Muscle of arm (tissue), 12 donors: ENCODE results near the gene CFAP100. TPM values are rescaled to one million over a fixed set of nuclear protein-coding genes. Genes with fewer than 3 reads are reported as not detected.

Experiments
- DNase-seq: peaks from one replicate; pipeline ENCODE4 v3.0.0-alpha.2; 2013
- polyA plus RNA-seq, 12 donors: library from polyadenylated mRNA; unstranded; fragments of 120-200 nt; gene quantifications; one replicate each; pipeline ENCODE4 v1.2.1, GENCODE V29; 2013; ENCODE audit not compliant: insufficient read length in 12 of 12

CFAP100 gene
- polyA plus RNA-seq, 12 donors, result 0.12 to 1.1 (median 0.93) TPM; not detected in 6

DNA sequence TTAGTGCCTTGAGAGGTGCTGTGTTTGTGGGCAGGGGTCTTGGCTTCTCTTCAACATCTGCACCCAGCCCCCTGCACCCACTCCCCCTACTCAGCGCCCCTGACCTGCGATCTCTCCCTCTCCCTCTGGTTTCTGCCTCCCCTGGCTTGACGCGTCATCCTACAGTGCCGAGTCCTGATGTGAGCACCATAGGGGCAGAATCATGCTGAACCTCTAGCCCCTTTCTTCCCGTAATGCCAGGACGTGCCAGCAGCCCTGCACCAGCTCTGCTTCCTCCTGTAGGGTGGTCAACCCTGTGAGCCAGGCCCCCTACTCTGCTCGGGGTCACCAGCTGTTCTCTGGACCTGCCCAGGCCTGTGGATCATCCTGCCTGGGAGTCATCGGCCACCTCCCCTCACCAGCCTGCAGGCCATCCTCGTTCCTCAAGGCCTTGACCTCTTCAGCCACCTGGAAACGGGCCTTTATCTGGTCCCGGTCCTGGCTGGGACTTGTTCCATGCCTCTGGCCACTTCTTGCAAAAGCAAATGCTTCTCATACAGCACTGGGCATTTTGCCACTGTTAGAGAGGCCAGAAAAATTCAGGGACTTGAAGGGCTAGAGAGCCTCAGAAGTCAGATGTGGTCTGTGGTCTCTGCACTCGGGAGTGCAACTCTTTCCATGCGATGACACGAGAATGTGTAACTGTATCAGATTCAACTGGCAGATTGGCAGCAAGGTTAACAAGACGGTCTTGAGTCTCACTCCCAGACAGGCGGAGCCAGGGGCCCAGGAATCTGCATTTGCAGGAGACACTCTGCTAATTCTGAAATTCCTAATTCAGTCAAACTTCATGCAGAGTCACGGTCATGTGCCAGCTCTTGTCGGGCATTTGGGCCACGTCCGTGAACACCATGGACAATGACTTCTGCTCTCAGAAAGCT is 20.8 kb upstream of the CFAP100 start:
- DNase-seq, result no peak

DNA sequence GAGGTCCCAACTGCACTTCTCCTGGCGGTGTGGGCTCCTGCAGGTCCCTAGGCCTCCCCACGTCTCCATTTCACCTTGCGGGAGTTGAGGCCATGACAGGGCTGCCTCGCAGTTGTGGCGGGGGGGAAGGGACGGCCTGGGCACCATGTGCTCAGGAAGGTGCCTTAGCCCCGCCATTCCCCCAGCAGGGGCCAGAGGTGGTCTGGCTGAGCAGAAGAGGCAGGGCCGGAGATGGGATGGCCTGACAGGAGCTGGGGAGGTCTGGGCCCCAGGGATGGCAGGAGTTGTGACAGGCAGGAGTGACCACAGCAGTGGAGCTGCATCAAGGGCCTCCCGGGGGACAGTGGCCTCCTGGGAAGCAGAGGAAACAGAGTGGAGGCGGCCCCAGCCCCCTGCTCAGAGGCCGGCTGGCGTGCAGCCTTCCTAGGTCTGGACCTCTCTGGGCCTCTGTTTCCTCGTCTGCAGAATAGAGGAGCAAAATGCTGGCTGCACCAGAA is 18.8 kb upstream of the CFAP100 start:
- DNase-seq, result no peak

DNA sequence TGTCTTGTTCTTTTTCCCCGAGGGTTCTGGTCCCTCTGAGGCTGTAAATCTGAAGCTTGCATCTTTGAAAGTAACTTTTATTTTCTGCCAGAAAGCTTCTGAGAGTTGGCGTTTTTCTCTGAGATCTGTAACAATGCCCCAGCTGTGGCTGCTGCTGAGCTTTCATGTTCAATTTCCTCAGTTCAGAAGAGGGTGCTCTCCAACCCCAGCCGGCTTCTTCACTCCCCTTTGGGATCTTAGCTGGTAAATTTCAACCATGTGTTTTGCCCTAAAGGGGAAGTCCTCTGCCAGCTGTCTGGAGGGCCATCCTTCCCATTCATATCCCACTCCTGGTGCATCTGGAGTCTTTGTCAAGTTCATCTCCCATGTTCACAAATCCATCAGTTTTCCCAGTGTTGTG is 18.3 kb upstream of the CFAP100 start:
- no peak for DNase-seq

DNA sequence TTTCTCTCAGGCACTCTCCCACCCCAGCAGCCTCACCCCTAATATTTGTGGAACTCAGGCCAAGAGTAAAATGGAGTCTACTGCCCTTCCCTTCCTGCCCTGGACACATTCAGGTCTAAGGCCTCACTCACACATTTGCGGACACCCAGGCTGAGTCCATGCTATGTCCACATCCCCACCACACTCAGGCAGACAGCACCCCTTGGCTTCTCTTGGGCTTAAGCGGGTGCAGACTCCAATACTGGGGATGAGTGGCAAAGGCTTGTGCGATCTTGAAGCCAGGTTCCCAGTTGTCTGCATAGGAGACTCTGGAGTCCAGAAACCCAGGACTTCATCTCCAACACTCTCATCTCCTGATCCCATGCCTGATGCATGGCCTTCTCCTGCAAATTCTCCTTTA is 17.5 kb upstream of the CFAP100 start:
- DNase-seq, result no peak

DNA sequence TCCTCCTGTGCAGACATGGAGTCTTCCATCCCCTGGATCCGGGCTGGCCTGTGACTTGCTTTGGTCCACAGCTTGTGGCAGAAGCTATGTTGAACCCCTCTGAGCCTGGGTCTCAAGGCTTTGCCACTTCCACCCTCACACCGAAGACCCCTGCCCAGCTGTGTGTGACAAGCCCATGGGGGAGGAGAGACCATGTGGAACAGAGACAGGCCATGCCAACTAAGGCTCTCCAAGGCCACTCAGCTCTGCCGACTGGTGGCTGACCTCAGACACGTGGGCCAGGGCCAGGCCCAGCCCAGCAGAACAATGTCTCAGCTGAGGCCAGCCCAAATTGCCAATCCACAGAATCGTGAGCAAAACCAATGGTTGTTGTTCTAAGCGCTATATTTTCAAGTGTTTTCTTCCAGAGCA is 16.4 kb upstream of the CFAP100 start:
- no peak for DNase-seq

DNA sequence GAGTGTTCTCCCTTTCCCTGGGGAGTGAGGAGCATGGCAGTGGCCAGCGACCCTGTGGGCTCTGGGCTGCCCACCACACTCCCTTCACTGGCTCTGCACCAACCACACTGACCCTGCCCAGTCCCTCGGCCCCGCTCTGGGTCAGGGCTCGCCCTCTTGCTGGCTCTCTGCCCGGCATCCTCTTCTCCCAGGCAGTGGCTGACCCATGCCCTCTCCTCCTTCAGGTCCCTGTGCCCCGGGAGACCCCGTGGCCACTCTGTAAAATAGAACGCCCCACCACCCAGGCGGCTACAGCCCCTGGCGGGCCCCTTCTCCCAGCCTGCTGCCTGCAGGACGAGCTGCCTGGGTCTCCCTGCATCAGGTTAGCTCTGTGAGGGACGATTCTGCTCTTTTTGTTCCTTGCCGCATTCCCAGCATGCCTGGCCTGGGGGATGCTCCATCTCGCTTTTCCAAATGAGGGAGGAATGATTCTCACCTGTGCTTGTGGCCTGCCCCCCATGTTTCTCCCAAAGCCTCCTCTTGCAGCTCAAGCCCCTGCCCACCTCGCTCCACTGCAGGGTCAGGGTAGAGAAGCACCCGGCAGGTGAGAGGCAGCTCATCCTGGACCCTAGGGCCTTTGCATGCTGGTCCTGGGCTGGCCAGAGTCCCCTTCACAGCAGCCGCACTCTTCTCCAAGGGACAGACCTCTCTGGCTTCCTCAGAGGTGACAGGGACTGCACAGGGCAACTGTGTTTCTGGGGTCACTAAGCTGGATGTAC is 14.5 kb upstream of the CFAP100 start:
- DNase-seq, result no peak

DNA sequence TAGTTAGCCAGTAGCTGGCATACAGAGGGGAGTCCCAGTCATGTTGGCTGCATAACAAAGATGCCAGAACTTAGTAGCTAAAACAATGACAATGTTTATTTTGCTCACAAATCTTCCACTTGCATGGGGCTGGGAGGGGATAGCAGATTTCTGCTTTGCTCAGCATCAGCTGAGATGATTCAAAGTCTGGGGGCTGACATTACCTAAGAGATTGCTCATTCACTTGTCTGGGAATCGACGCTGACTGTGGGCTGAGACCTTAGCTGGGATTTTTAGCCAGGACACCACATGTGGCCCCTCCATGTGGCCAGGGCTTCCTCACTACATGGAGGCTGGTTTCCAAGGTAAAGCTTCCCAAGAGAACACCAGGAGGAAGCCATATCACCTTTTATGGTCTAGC is 12.7 kb upstream of the CFAP100 start:
- DNase-seq, result no peak

DNA sequence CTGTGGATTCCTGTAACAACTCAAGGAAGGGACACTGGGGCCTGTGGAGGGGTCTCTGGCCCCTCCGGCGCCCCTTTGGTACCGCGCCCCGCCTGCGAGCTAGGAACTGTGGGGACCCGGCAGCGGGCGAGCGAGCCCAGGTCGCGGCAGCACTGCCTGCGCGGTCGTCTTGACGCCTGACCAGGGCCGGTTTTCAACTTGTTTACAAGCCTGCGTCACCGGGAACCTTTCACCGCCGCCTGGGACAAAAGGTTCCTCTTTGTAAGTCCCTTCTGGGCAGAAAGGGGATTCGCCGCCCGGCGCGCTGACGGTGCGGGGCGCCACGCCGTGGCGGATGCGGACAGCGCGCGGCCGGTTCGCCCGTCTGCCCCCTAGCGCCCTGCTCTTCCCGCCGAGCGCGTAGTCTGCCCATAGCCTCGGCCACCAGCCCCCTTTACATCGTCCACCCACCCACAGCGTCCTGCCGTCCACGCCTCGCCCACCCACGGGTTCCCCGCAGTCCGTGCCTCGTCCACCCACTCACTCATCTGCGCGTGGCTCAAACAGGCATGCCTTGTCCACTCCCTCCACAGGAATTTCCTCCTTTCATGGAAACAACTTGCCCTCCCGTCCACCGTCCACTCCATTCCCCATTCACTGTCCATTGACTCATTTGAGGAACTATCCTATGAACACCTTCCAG is 5.5 kb upstream of the CFAP100 start:
- peak; percentile 81 for DNase-seq

DNA sequence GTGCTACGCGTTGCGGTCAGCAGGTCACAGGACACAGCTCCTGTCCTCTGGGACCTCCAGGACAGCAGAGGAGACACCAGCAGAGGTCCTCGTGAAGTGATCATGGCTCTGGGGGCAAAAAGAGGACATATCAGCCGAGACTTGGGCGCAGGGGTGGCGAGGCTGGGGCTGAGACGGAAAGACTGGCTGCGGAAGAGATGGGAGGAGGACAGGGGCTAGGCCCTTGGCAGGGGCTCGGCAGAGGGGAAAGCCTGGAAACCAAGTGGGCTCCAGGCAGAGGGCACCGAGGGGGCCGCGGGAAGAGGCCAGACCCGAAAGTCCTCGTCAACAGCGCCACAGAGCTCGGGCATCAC is 4.9 kb upstream of the CFAP100 start:
- DNase-seq, result no peak

DNA sequence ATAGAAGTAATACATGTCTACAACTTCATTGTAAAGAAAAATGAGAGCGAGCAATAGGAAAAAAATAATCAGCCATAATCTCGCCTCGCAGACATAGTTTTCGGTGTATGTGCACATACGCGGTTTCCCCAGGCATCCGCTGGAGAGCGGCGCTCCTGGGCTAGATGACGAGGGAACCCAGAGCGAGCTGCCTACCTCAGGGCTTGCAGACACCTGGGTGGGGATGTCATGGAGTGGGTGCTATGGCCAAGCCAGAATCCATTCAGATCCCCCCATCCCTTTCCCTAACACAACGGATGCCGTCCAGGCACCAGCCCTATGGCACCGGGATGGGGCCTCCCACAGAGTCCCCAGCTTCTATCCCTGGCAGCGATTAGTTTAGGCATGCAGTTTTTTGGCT is 4.5 kb upstream of the CFAP100 start:
- DNase-seq, result no peak

DNA sequence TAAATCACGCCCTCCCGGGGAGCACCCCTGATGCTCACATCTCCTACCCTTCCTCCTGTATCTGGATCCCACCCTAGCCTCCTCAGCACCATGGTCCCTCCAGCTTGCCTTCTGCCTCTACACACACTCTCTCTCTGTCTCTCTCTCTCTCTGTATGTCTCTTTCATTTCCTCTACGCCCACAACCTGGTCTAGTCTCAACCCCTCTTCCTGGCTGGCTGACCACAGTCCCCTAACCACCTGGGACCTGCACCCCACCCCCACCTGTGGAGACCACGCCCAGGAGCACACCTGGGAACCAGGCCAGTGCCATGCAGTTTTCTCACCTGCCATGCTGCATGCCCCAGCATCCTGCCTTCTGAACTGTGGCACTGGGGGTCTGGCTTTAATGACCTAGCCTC is 4.0 kb upstream of the CFAP100 start:
- no peak for DNase-seq

DNA sequence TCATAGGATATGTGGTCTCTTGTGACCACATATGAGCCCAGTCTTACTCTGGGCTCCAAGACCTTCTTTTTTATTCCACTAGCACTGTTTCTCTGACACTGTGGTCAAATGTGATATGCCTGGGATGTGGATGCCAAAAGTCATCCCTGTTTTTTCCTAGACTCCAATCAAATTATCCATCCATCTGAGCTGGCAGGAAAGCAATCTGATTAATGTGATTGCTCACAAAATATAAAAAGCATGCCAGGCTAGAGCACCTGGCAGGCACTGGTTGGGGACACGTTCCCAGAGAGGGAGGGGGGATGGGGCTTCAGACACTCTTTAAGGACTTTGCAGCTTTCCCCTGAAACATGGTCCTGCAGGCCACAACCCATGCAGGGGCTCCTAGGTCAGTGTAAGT is 3.1 kb upstream of the CFAP100 start:
- no peak for DNase-seq

DNA sequence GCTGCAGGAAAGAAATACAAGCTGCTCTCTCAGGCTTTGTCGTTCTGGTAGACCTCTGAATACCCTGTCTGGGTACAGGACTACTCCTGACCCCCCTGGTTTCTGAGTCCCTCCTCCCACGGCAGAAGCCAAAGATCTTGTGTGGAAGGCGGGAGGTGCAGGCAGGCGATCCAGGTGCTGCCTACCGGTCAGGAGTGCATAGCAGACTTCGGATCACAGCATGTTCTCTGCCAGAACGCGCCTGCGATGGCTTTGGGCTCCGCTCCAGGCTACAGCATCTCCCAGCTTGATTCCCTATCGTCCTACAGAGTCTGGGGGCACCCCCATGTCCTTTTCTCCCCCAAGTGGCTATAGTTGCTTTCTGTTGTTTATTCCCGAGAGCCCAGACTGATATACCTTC is 2.5 kb upstream of the CFAP100 start:
- no peak for DNase-seq

DNA sequence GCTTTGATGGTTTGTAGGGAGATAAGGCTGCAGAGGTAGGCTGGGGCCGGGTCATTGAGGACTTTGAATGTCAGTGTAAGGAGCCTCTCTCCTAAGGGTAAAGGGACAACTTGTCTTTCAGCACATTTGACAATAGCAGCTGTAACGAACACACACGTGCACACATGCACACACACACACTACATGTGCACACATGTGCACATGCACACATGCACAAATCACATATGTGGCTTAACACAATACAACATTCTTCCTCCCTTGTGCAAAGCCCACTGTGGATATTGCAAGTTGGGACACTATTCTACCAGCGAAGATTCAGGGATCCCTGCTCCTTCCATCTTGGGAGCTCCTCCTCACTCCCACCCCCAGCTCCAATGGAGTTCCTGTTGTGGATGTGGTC is 1.1 kb upstream of the CFAP100 start:
- DNase-seq, result no peak

DNA sequence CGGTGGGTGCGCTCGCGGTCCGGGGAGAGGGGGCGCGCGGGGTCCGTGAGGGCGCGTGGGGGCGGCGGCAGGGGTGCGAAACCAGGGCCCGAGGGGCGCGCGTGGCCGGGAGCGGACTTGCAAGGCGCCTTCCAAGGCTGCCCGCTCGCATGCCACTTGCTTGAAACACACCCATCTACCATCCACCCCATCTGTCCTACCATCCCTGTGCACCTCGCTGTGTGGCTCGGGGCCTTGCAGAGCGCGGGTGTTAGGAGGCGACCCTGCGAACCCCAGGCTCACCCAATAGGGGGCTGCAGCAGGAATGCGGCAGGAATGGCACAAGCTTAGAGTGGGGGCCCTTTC is 240 bp downstream of the CFAP100 start:
- DNase-seq, result no peak

DNA sequence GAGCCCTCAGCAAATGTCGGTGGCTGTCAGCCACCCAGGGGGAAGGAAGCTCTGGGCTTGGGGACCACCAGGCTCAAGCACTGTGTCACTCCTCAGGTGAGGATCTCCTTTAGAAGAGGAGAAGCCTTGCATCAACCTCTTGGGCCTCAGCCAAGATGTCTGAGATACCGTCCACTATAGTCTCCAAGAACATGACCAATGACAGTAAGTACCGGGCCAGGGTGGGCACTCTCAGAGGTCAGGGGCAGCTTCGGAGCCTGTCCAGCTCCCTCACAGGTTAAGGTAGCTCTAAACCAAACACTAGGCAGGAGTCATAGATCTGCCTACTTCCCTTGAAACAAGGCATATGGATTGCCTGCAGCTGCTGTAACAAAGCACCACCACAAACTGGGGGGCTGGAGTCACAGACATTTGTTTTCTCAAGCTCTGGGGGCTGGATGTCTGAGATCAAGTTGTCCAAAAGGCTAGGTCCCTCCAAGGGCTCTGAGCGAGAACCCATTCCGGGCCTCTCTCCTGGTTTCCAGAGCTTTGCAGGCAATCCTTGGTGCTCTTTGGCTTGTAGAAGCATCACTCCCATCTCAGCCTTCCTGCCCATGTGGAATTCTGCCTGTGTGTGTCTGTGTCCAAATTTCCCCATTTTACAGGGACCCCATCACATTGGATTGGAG is 1.3 kb downstream of the CFAP100 start:
- DNase-seq, result no peak

DNA sequence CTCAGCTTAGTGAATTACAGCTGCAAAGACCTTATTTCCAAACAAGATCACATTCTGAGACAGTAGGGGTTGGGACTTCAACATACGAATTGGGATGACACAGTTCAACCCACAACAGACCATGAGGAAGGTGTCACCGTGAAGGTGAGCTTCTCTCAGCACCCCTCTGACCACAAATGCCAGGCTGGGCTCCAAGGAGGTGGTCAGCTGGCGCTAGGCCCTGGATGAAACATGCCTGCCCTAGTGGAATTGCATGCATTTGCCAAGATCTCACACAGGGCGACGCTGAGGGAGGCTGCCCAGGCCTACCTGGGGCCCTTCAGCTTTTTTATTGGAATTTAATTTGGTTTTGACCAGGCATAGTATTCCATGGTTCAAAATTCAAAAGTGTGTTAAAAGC is 1.8 kb downstream of the CFAP100 start:
- DNase-seq, result no peak

DNA sequence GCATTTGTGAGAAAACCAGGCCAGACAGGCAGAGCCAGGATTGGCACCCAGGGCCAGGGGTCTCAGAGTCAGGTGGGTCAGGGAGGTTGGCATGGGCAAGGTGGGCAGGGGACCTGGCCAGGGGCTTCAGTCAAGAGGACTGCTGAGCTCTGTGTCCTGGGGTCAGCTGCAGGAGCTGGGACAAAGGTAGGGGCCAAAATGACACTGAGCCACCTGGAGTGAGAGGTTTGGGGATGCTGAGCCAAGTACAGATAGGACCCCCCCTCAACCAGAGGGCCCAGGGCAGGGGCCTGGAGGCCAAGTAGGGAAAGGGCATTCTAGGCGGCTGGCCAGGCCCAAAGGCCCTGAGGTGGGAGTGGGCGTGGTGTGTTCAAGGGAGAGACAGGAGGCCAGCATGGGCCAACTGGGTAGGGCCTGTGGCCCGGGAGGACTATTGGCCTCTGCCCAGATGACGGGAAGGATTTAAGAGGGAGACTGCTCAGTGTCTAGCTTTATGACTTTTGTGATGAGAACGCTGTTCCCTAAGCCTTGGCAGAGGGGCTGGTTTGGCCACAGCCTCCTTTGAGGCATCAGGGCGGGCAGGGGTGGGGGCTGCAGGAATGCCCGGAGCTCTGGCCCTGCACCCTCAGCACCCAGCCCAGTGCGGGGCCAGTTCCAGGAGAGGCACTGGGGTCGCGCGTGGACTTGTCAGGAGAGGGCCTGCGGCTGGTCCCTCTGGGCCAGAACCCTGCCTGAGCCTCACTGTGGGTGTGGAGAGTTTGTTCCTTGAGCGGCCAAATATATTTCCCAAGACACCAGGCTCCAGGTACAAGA is 3.1 kb downstream of the CFAP100 start:
- no peak for DNase-seq

DNA sequence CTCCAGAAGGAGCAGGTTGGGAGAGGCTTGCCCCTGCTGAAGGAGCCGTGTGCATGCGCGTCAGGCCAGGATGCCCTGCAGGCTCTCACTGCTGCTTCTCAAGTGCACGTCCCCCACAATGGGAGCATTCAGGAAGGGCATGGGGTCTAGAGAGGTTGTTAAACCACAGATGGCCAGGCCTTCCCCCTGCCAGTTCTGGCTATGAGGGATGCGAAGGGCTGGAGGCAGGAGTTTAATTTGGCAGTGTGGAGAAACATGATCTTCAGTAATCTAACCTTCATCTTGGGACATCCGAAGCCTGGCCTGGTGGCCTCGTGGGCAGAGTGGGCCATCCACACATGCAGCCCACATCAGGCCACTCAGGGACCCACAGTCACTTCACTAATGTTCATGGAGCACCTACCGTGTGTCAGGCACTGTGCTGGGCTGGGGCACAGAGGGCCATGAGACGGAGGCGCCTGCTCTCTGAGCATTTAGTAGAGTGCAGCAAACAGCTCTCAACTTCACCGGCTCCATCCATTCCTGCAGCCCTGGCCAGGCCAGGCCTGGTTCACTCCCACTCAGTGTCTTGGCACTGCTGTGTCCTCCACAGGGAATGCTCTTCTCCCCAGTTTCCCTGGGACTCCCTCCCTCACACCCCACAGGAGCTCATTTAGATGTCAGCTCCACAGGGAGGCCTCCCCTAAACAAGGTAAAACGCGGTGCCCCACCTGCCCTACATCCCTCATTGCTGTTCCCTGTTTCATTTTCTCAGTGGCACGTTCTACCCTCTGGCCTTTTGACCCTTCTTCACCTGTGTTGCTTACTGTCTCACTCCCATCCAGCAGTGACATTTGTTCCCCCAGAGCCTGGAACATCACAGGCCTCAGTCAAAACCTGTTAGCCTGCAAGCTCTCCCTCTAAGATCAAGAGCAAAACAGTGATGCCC is 4.0 kb downstream of the CFAP100 start:
- no peak for DNase-seq

DNA sequence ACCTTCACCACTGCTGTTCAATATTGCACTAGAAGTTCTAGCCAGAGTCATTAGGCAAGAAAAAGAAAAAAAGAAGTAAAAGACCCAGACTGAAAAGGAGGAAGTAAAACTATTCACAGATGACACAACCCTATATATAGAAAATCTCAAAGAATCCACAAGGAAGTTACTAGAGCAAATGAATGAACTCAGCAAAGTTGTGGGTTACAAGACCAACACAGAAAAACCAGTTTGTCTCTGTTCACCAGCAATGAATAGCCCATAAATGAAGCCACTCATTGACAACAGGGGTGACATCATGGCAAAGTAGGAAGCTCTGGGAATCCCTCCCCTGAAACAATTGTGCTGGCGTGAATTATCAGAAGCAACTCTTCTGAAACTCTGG is 4.6 kb downstream of the CFAP100 start:
- DNase-seq, result no peak
